HCT116 (cell line): ENCODE results near the gene CDH13.
"Not testable (repeated sequence)": the region's sequence is repeated elsewhere in the genome, so short reads cannot be mapped to it uniquely, and the experiment has no call there.

Source experiments
- ATF3 ChIP-seq: IDR thresholded peaks from 2 replicates; pipeline ENCODE4 v1.6.1; 2012
- CBX3 ChIP-seq: IDR thresholded peaks from 2 replicates; pipeline ENCODE4 v1.6.1; 2012; ENCODE audit warnings: low read depth
- CEBPB ChIP-seq: IDR thresholded peaks from 2 replicates; pipeline ENCODE4 v1.6.1; 2012; ENCODE audit warnings: low read depth
- CTCF ChIP-seq, 3 experiments: fragments of 200-600 bp in 1 of 3; sonication (generic) in 1 of 3; IDR thresholded peaks in 2 of 3; conservative IDR thresholded peaks in 1 of 3; 2 replicates each; pipeline ENCODE4 v1.5.1; 2012 to 2017; ENCODE audit warnings: low read depth in 2 of 3, low read length in 2 of 3, antibody characterized with exemption in 1 of 3, borderline replicate concordance in 1 of 3, control low read depth in 1 of 3, mild to moderate bottlenecking in 1 of 3, mixed read lengths in 1 of 3, mixed run types in 1 of 3, moderate library complexity in 1 of 3; ENCODE audit not compliant: insufficient read depth in 1 of 3
- ELF1 ChIP-seq: IDR thresholded peaks from 2 replicates; pipeline ENCODE4 v1.6.1; 2012; ENCODE audit warnings: low read depth, borderline replicate concordance
- JUND ChIP-seq: IDR thresholded peaks from 2 replicates; pipeline ENCODE4 v1.6.1; 2012
- POLR2A ChIP-seq: IDR thresholded peaks from 2 replicates; pipeline ENCODE4 v1.7.0; 2011; ENCODE audit warnings: borderline replicate concordance; ENCODE audit not compliant: insufficient read depth, insufficient read length; ENCODE audit errors: extremely low read depth
- POLR2AphosphoS5 ChIP-seq: IDR thresholded peaks from 2 replicates; pipeline ENCODE4 v1.6.1; 2011; ENCODE audit warnings: mild to moderate bottlenecking, low read depth, low read length, moderate library complexity
- REST ChIP-seq: IDR thresholded peaks from 2 replicates; pipeline ENCODE4 v1.6.1; 2012; ENCODE audit warnings: low read depth
- YY1 ChIP-seq: IDR thresholded peaks from 2 replicates; pipeline ENCODE4 v1.6.1; 2011; ENCODE audit warnings: low read length, low read depth, moderate library complexity, mild to moderate bottlenecking; ENCODE audit not compliant: insufficient replicate concordance; ENCODE audit errors: extremely low read depth
- ZFX ChIP-seq: fragments of 450-650 bp; IDR thresholded peaks from 2 replicates; pipeline ENCODE4 v1.6.1; 2017

GRCh38 chr16:82933933-82934332 lies 307.2 kb downstream of the CDH13 start:
- not testable (repeated sequence) for TF ChIP-seq CTCF (IDR thresholded peaks at IDR 0.05 in 2 of 3, conservative IDR thresholded peaks at IDR 0.05 in 1 of 3; ENCODE audit: borderline replicate concordance in 1 of 3, insufficient read depth in 1 of 3, low read depth in 2 of 3, low read length in 2 of 3); REST; YY1; POLR2A; POLR2AphosphoS5; JUND; ZFX; ELF1; ATF3; CBX3; CEBPB
